HPDE6-E6E7 (cell line): Measurements from ENCODE around the gene CHMP5.
"Not testable (repeated sequence)": the region's sequence is repeated elsewhere in the genome, so short reads cannot be mapped to it uniquely, and the experiment has no call there.

Experiments
- DNase-seq: peaks from one replicate; pipeline ENCODE4 v3.0.0; 2011; ENCODE audit warnings: missing footprints; ENCODE audit errors: extremely low spot score

The CHMP5 gene

DNA sequence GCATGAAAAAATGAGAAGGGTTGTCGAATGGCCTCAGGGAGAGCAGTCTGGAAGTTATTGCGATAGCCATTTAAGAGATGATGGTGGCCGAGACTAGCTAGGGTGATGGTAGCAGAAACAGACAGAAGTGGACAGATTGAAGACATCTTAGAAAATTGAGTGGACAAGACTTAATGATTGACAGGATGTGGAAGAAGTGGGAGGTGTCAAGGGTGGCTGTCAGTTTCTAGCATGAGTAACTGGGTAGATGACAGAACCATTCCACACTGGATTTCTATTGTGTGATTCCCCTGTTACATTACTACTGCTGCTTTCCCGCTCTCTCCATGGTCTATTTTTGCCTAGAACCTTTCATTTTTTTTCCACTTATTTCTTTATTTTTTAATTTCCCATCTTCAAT, 12.6 kb downstream of the CHMP5 start:
- no peak for DNase-seq

DNA sequence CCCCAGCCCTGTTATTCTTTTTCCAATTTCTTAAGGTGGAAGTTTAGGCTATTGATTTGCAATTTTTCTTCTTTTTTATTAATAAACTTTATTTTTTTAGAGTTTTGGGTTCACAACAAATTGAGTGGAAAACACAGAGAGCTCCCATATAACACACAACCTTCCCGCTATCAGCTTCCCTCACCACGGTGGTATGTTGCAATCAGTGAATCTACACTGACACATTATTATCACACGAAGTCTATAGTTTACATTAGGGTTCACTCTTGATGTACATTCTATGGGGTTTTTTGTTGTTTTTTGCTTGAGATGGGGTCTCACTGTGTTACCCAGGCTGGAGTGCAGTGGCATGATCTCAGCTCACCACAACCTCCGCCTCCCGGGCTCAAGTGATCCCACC, 20.7 kb downstream of the CHMP5 start:
- DNase-seq, result no peak

GRCh38 chr9:33287087-33287490, 22.2 kb downstream of the CHMP5 start:
- peak; percentile 75 for DNase-seq

DNA sequence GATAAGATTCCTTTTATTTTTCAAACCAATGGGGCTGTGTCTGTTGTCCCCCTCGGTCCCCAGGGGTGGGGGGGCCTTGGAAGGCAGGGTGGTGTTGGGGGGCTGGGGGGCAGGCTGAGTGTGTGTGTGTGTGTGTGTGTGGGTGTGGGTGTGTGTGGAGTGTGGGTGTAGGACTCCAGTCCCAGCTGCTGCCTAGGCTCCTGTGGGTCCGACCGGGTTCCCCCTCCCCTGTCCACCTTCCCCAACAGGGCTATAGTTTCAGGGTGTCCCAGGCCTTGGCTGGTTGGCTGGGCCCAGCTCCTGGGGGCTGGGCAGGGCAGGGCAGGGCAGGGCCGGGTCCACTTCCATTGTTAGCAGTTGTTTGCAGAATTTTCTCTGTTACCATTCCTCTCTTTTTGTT, 23.4 kb downstream of the CHMP5 start:
- no peak for DNase-seq

GRCh38 chr9:33288828-33289483, 24.1 kb downstream of the CHMP5 start:
- DNase-seq, result no peak

DNA sequence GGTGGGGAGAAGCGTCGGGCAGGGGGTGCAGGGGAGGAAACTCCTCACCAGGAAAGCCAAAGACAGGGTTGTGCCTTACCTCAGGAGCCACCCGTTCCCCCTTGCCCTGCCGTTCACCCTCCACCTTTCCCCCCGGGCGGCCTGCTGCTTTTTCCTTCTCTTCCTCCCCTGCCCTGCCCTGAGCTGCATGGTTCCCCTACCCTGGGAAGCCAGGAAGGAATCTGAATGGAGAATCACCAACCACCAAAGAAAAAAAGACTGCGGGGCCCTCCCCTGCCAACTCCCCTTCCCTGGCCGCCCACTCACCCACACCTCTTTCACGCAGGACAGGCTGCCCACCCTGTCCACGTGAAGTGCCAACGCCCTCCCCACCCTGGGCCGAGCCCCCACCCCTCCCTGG, 24.6 kb downstream of the CHMP5 start:
- DNase-seq, result no peak

DNA sequence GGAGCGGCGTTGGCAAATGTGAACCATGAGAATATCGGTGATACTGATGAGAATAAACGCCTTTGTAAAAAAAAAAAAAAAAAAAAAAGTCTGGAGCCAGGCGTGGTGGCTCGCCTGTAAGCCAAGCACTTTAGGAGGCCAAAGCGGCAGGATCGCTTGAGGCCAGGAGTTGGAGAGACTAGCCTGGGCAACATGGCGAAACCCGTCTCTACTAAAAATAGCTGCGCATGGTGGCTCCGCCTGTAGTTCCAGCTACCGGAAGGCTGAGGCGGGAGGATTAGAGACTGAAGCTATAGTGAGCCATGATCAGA, 25.0 kb downstream of the CHMP5 start:
- DNase-seq, result no peak

DNA sequence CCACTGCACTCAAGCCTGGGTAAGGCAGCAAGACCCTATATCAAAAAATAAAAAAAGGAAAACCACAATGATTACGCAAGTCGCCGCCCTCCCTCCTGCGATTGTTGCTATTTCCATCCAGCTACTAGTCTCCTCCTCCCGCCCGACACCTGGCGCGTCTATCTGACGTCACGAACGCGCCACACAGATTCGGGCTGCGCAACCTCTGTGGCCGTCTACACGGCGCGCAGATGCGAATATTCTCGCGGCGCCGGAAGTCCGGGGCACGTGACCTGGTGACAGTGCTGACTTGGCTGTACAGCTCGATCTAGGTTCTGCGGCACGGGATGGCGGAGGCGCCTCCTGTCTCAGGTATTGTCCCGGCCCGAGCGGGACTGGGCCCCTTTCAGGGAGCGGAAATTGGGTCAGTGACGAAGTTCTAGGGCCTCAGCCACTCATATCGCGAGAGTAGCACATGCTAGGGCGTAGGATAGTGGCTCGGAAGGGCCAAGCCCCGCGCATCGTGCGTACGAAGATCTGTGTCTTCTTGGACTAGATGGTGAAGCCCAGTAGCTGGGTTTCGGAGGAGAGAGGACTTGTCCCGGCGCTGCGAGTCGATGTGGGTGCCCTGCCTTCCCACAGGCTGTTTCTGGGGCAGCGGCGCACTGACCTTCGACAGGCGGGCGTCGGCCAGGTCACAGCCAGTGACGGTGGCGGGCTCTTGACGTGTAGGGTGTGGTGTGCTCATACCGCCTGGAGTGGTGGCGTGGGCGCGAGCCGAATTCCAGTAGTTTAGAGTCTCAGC, 25.6 kb downstream of the CHMP5 start, which contains the start of gene NFX1:
Gene NFX1 (plus strand): TSS at position 270 of the 784 bp plus-strand sequence. CDS start 57 bp downstream, at position 327.
- DNase-seq, result peak; percentile 93

- DNase-seq, result no peak
Observed at GRCh38 chr9:33291031-33291397, 26.2 kb downstream of the CHMP5 start.

GRCh38 chr9:33291901-33292300, 27.1 kb downstream of the CHMP5 start:
- no peak for DNase-seq

GRCh38 chr9:33293782-33294181, 28.9 kb downstream of the CHMP5 start:
- no peak for DNase-seq

DNA sequence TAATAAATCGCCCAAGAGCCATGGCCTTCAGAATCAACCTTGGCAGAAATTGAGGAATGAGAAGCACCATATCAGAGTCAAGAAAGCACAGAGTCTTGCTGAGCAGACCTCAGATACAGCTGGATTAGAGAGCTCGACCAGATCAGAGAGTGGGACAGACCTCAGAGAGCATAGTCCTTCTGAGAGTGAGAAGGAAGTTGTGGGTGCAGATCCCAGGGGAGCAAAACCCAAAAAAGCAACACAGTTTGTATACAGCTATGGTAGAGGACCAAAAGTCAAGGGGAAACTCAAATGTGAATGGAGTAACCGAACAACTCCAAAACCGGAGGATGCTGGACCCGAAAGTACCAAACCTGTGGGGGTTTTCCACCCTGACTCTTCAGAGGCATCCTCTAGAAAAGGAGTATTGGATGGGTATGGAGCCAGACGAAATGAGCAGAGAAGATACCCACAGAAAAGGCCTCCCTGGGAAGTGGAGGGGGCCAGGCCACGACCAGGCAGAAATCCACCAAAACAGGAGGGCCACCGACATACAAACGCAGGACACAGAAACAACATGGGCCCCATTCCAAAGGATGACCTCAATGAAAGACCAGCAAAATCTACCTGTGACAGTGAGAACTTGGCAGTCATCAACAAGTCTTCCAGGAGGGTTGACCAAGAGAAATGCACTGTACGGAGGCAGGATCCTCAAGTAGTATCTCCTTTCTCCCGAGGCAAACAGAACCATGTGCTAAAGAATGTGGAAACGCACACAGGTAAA, 30.0 kb downstream of the CHMP5 start:
- DNase-seq, result no peak

DNA sequence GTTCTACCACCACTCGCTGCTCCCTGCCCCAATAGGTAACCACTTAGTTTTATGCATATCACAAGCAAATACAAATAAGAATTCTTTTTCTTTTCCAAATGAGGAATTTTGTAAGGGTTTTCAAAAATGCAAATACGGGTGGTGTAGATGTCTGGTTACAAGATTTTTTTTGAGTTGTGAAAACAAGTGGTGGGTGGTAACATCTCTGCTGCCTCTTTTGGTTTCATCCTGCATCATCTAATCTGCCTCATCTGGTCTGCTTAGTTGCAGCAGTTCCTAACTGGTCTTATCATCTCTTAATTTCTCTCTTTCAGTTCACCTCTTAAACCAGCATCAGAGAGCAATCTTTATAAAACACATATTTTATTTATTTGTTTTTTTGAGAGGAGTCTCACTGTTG, 30.7 kb downstream of the CHMP5 start:
- no peak for DNase-seq

GRCh38 chr9:33297432-33297831, 32.6 kb downstream of the CHMP5 start:
- DNase-seq, result no peak

- DNase-seq, result no peak
Observed at GRCh38 chr9:33300546-33300945, 35.7 kb downstream of the CHMP5 start.

DNA sequence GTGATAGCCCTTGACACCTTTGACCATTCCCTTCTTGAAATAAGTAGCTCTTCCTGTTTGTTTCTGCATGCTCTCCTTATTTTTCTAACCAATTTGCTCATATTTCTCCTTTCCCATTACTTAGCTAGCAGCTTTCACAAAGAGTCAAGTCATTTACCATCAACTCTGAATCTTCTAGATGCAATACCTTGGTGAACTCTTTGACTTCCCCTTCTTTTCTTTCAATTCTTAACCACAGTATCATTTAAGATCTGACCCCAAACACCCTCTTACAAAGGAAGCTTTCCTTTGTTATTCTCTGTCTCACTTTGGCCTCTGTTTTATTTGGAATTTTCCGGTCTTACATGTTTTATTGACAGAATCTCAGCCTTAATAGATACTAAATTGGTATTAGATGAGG, 39.5 kb downstream of the CHMP5 start:
- DNase-seq, result no peak

- DNase-seq, result no peak
Observed at GRCh38 chr9:33306037-33306436, 41.2 kb downstream of the CHMP5 start.

- no peak for DNase-seq
Observed at GRCh38 chr9:33307067-33307466, 42.2 kb downstream of the CHMP5 start.

GRCh38 chr9:33309903-33310302, 45.1 kb downstream of the CHMP5 start:
- DNase-seq, result no peak

- DNase-seq, result no peak
Observed at GRCh38 chr9:33310748-33311147, 45.9 kb downstream of the CHMP5 start.

DNA sequence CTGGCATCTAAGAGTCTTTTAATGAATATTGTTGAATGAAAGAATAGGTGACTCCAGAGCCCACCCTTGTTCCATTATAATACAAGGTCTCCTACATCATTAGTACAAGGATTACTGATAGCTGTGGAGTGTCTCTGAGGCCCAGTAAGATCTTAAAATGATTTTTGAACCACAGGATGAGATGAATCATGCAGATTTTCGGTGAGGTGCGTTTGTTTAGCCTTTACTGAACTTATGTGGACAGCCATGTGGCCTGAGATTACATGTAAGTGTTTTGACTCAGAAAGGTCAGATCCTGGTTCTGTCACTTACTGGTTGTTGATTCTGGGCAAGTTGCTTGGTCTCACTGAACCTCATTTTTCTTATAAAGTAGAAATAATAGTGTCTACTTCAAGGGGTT, 47.1 kb downstream of the CHMP5 start:
- no peak for DNase-seq

- DNase-seq, result no peak
Observed at GRCh38 chr9:33315371-33315770, 50.5 kb downstream of the CHMP5 start.

DNA sequence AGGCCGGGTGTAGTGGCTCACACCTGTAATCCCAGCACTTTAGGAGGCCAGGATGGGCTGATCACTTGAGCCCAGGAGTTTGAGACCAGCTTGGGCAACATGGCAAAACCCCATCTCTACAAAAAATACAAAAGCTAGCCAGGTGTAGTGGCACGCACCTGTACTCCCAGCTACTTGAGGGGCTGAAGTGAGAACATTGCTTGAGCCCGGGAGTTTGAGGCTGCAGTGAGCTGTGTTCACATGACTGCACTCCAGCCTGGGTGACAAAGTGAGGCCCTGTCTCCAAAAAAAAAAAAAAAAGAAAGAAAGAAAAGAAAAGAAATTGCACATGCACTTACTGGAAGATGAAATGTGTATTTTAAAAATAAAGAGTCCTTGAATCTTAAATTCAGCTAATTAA, 52.3 kb downstream of the CHMP5 start:
- not testable (repeated sequence) for DNase-seq
